Stomach (tissue), 9 donors: ENCODE data around the gene LRIG3. TPM values are rescaled to one million over a fixed set of nuclear protein-coding genes. Genes with fewer than 3 reads are reported as not detected.
A peak's percentile ranks its signal among the peaks of the same experiment; 100 is the strongest.

Experiments
- DNase-seq, 2 donors: peaks; one replicate each; pipeline versions ENCODE4 v3.0.0 to v3.0.0-alpha.2; 2013 to 2019
- H3K27ac ChIP-seq, 5 donors: fragments of 200-600 bp in 4 of 5; sonication (generic) in 4 of 5; one replicate each; pipeline ENCODE4 v1.5.1; 2013 to 2019; ENCODE audit warnings: mild to moderate bottlenecking in 1 of 5, moderate library complexity in 1 of 5
- H3K27me3 ChIP-seq, 3 donors: fragments of 200-600 bp; sonication (generic); one replicate each; pipeline ENCODE4 v1.5.1; 2017 to 2019; ENCODE audit warnings: mixed run types in 1 of 3
- H3K36me3 ChIP-seq, 4 donors: fragments of 200-600 bp; sonication (generic); 1 replicate in 3 of 4; 2 replicates in 1 of 4; pipeline ENCODE4 v1.5.1; 2016 to 2019
- H3K4me1 ChIP-seq, 4 donors: fragments of 200-600 bp; sonication (generic); one replicate each; pipeline ENCODE4 v1.5.1; 2016 to 2019
- H3K4me3 ChIP-seq, 4 donors: fragments of 200-600 bp; sonication (generic) in 3 of 4; one replicate each; pipeline ENCODE4 v1.5.1; 2016 to 2019; ENCODE audit warnings: mild to moderate bottlenecking in 1 of 4
- H3K9me3 ChIP-seq, 4 donors: fragments of 200-600 bp; sonication (generic); one replicate each; pipeline ENCODE4 v1.5.1; 2016 to 2019
- EP300 ChIP-seq: sonication (generic); formaldehyde crosslinking; IDR thresholded peaks from one replicate; pipeline ENCODE4 v1.6.1; 2017; ENCODE audit warnings: antibody characterized with exemption
- POLR2A ChIP-seq, 4 donors: fragments of 450-650 bp; IDR thresholded peaks; one replicate each; pipeline ENCODE4 v1.6.1; 2016; ENCODE audit warnings: antibody characterized with exemption in 4 of 4, control low read depth in 2 of 4, mild to moderate bottlenecking in 1 of 4, moderate library complexity in 1 of 4
- POLR2AphosphoS5 ChIP-seq, 3 donors: sonication (generic); formaldehyde crosslinking; IDR thresholded peaks; one replicate each; pipeline ENCODE4 v1.6.1; 2016; ENCODE audit warnings: antibody characterized with exemption in 3 of 3
- WGBS, 5 donors: extraction: QIAGEN DNeasy Blood & Tissue Kit in 3 of 5; methylation state at CpG; one replicate each; pipeline versions ENCODE4 v1.1.5 to v1.1.7; 2013 to 2018; 5-methylcytosine and 5-hydroxymethylcytosine counted together
- intact Hi-C: fragments of 100-400 bp; cut with DNase I; formaldehyde crosslinking; loops from one replicate; pipeline ENCODE4 v1.15.1; 2023; ENCODE audit warnings: low total_unique reads
- polyA plus RNA-seq, 3 donors: library from polyadenylated mRNA; stranded (reverse); fragments of 200-250 nt; gene quantifications; one replicate each; pipeline ENCODE4 v1.2.3, GENCODE V29; 2013
- total RNA-seq, 5 donors: library from RNA; depleted of rRNA; stranded (reverse); fragments of >200 nt; gene quantifications; one replicate each; pipeline versions ENCODE4 v1.1.0 to v1.2.3, GENCODE V29; 2014 to 2016
- TF ChIP-seq, protein P1 (sequence below), 7 experiments: fragments of 450-650 bp in 4 of 7; fragments of 200-600 bp in 3 of 7; sonication (generic) in 3 of 7; IDR thresholded peaks; one replicate each; pipeline ENCODE4 v1.5.1; 2016 to 2019; ENCODE audit warnings: antibody characterized with exemption in 7 of 7, control low read depth in 2 of 7, mild to moderate bottlenecking in 1 of 7
- donor health status: healthy with polysubstance abuse.
- donor health status: Bipolar disorder and iron deficiency.
- donor health status: healthy.

Gene LRIG3
- total and polyA plus RNA-seq, 8 donors = 4.8 to 330 (median 45.3) TPM

DNA sequence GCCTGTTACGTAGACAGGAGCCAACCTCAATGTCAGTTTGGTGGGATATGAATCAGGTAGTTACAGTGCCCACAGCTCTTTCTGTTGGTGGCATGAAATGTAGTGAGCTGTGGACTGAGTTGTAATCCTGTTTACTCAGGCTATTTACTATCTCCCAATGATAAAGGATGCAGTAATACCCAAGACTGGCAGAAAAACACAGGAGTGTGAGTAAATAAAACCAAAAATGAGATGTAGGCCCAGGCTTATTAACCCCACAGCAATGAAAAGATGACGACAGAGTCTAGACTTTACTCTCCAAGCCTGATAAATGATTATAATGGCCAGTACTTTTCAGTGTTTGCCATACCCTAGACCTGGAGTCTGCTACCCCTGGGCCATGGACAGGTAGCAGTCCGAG, 22.8 kb upstream of the LRIG3 start:
- Histone ChIP-seq H3K4me1 (peaks cover 0 to 18% (median 0%) of the 10 kb centered on the region in 4 donors), H3K27ac (no peak overlapping the region), H3K36me3 (no peaks in the 10 kb centered on the region), H3K4me3 (no peak overlapping the region), H3K27me3 (no peaks in the 10 kb centered on the region), H3K9me3 (no peaks in the 10 kb centered on the region)
- intact Hi-C loops = no loop called here
- no peak for DNase-seq
- TF ChIP-seq POLR2AphosphoS5 (IDR thresholded peaks at IDR 0.05) (no peak), POLR2A (IDR thresholded peaks at IDR 0.05) (no peak), EP300 (no peak)
- TF ChIP-seq, protein P1, sequence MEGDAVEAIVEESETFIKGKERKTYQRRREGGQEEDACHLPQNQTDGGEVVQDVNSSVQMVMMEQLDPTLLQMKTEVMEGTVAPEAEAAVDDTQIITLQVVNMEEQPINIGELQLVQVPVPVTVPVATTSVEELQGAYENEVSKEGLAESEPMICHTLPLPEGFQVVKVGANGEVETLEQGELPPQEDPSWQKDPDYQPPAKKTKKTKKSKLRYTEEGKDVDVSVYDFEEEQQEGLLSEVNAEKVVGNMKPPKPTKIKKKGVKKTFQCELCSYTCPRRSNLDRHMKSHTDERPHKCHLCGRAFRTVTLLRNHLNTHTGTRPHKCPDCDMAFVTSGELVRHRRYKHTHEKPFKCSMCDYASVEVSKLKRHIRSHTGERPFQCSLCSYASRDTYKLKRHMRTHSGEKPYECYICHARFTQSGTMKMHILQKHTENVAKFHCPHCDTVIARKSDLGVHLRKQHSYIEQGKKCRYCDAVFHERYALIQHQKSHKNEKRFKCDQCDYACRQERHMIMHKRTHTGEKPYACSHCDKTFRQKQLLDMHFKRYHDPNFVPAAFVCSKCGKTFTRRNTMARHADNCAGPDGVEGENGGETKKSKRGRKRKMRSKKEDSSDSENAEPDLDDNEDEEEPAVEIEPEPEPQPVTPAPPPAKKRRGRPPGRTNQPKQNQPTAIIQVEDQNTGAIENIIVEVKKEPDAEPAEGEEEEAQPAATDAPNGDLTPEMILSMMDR (IDR thresholded peaks at IDR 0.05) = no peak
- WGBS, 5 donors = 77 to 93% (median 81%) methylated on average over 3 of the region's 3 CpGs

DNA sequence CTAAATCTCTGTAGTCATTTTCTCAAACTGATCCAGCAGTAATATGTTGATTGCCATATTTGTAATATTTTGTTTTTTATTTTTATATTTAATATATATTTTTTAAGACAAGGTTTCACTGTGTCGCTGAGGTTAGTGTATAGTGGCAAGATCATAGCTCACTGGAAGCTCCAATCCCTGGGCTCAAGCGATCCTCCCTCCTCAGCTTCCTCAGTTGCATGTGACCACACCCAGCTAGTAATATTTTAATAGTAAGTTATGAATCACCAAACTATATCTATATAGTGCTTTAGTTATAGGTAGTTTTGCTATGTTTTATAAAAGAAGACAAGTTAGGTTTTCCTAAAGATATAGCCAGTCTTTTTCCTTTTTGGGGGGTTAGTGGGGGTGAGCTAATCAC, 22.0 kb upstream of the LRIG3 start:
- intact Hi-C loops = no loop called here
- Histone ChIP-seq H3K36me3 (no peaks in the 10 kb centered on the region), H3K4me3 (no peak overlapping the region), H3K9me3 (no peaks in the 10 kb centered on the region), H3K27me3 (no peaks in the 10 kb centered on the region), H3K4me1 (peaks cover 0 to 20% (median 0%) of the 10 kb centered on the region in 4 donors), H3K27ac (peak overlapping the region in 1 of 5 donors; percentile 39)
- TF ChIP-seq POLR2AphosphoS5 (IDR thresholded peaks at IDR 0.05) = no peak
- TF ChIP-seq POLR2A (IDR thresholded peaks at IDR 0.05) = no peak
- no peak for TF ChIP-seq EP300
- TF ChIP-seq, protein P1 (IDR thresholded peaks at IDR 0.05) = no peak
- 58 to 68% (median 65%) methylated on average over 2 of the region's 2 CpGs for WGBS, 5 donors
- DNase-seq = no peak

DNA sequence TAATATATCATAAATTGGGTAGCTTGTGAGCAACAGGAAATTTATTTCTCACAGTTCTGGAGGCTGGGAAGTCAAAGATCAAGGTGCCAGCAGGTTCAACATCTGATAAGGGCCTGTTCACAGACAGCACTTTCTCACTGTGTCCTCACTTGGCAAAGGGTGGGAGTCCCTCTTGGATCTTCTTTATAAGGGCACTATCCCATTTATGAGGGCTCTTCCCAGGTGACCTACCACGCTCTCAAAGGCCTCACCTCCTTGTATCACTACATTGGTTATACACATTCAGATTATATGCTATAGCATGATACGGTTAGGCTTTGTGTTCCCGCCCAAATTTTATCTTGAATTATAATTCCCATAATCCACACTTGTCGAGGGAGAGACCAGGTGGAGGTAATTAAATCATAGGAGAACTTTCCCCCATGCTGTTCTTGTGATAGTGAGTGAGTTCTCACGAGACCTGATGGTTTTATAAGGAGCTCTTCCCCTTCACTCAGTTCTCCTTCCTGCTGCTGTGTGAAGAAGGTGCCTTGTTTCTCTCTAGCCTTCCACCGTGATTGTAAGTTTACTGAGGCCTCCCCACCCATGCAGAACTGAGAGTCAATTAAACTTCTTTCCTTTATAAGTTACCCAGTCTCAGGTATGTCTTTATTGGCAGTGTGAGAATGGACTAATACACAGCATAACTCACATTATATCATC, 19.2 kb upstream of the LRIG3 start:
- intact Hi-C loops = no loop called here
- no peak for DNase-seq
- Histone ChIP-seq H3K27ac (peak overlapping the region in 1 of 5 donors; percentile 65), H3K9me3 (no peaks in the 10 kb centered on the region), H3K36me3 (no peaks in the 10 kb centered on the region), H3K27me3 (no peaks in the 10 kb centered on the region), H3K4me1 (peaks cover 0 to 20% (median 2%) of the 10 kb centered on the region in 4 donors), H3K4me3 (no peak overlapping the region)
- TF ChIP-seq EP300 = no peak
- TF ChIP-seq, protein P1 (IDR thresholded peaks at IDR 0.05) = no peak
- no peak for TF ChIP-seq POLR2A (IDR thresholded peaks at IDR 0.05)
- TF ChIP-seq POLR2AphosphoS5 (IDR thresholded peaks at IDR 0.05) = no peak
- WGBS, 5 donors = 67 to 87% (median 76%) methylated on average over 6 of the region's 6 CpGs

DNA sequence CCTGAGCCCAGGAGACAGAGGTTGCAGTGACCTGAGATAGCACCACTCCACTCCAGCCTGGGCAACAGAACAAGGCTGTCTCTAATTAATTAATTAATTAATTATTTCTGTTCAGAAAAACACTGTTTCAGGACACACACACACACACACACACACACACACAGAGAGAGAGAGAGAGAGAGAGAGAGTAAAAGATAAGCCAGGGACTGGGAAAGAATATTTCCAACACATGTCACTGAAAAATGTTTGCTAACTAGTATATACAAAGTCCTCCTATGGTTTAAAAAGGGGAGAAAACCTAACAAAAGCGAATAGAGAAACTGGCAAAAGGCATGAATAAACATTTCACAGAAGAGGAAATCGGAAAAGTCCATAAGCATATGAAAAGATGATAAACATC, 18.1 kb upstream of the LRIG3 start:
- Histone ChIP-seq H3K9me3 (no peaks in the 10 kb centered on the region), H3K4me3 (no peak overlapping the region), H3K27ac (no peak overlapping the region), H3K27me3 (no peaks in the 10 kb centered on the region), H3K4me1 (peaks cover 0 to 20% (median 2%) of the 10 kb centered on the region in 4 donors), H3K36me3 (no peaks in the 10 kb centered on the region)
- no peak for DNase-seq
- 38 to 71% (median 57%) methylated on average over 2 of the region's 2 CpGs for WGBS, 5 donors
- intact Hi-C loops = no loop called here
- no peak for TF ChIP-seq EP300
- TF ChIP-seq, protein P1 (IDR thresholded peaks at IDR 0.05) = no peak
- no peak for TF ChIP-seq POLR2AphosphoS5 (IDR thresholded peaks at IDR 0.05)
- TF ChIP-seq POLR2A (IDR thresholded peaks at IDR 0.05) = no peak
